T-helper 2 cell (primary cell): ENCODE data around the gene CCDC171.
"Not testable (repeated sequence)": the region's sequence is repeated elsewhere in the genome, so short reads cannot be mapped to it uniquely, and the experiment has no call there.

ENCODE experiments used
- DNase-seq, 5 experiments: peaks; one replicate each; pipeline versions ENCODE4 v3.0.0 to v3.0.0-alpha.2; 2012 to 2022

Gene CCDC171

DNA sequence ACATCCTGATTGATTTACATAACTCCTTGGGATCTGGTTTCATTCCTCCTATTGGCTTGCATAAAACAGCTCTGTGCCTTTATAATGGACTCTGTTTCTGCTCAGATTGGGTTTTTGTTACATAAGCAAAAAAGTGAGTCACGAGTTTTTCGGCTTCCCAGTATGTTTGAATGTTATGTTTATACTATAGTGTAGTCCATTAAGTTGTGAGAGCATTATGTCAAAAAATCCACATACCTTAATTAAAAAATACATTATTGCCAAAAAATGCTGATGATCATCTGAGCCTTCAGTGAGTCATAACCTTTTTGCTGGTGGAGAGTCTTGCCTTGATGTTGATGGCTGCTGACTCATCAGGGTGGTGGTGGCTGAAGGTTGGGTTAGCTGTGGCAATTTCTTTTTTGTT lies 144.6 kb downstream of the CCDC171 start:
- DNase-seq = peak in 1 of 5 experiments; percentile 26

GRCh38 chr9:15699876-15700559 lies 147.2 kb downstream of the CCDC171 start:
- not testable (repeated sequence) for DNase-seq

- no peak for DNase-seq
Measured at GRCh38 chr9:15707000-15707399, 154.2 kb downstream of the CCDC171 start.

DNA sequence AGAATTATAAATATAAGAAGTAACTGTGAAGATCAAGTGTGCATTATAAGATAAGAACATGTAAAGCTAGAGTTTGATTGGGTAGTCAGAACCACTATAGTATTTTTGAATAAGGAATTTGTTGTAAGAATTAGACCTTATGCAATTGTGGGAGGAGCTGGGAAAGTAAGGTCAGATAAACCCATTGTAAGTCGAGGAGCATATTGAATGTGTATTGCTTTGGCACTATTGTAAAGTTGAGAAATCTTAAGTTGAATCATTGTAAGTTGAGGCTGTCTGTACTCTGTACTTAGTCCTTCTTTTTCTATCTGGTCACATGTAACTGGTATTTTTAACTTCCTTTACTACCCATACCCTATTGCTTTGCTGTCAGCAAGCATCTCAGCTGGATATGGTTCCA lies 158.7 kb downstream of the CCDC171 start:
- DNase-seq = no peak

- no peak for DNase-seq
Measured at GRCh38 chr9:15711931-15712330, 159.1 kb downstream of the CCDC171 start.

- DNase-seq = no peak
Measured at GRCh38 chr9:15714746-15715145, 161.9 kb downstream of the CCDC171 start.

DNA sequence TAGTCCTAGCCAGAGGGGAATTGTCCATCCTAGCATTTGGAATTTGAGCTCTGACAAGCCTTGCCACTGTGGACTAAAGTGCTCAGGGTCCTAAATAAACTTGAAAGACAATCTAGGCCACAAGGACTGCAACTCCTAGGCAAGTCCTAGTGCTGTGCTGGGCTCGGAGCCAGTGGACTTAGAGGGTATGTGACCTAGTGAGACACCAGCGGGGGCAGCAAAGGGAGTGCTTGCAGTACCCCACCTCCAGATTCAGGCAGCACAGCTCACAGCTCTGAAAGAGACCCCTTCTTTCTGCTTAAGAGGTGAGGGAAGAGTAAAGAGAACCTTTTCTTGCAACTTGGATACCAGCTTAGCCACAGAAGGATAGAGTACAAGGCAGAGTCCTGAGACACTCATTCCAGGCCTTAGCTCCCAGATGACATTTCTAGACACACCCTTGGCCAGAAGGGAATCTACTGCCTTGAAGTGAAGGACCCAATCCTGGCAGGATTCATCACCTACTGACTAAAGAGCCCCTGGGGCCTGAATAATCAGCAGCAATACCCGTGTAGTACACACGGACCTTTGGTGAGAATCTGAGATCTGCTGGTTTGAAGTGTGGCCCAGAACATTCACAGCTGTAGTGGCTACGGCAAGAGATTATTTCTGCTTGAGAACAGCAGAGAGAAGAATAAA lies 164.6 kb downstream of the CCDC171 start:
- DNase-seq = no peak

- DNase-seq = peak in 1 of 5 experiments; percentile 39
Measured at GRCh38 chr9:15718423-15718822, 165.6 kb downstream of the CCDC171 start.

DNA sequence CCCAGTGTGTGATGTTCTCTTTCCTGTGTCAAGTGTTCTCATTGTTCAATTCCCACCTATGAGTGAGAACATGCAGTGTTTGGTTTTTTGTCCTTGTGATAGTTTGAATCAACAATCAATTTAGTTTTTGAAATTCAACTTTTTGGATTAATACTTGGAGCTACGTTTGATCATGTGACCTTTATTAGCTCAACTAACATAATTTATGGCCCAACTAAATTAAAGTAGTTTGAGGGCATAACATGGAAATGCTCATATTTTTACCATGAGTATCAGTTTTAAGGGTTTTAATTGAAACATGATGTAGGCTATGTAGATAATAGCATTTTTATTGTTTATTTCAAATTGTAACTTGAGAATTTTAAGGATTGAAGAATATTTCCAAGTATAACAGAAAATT lies 168.0 kb downstream of the CCDC171 start:
- no peak for DNase-seq

- no peak for DNase-seq
Measured at GRCh38 chr9:15722888-15723287, 170.0 kb downstream of the CCDC171 start.

- no peak for DNase-seq
Measured at GRCh38 chr9:15724016-15724415, 171.2 kb downstream of the CCDC171 start.

DNA sequence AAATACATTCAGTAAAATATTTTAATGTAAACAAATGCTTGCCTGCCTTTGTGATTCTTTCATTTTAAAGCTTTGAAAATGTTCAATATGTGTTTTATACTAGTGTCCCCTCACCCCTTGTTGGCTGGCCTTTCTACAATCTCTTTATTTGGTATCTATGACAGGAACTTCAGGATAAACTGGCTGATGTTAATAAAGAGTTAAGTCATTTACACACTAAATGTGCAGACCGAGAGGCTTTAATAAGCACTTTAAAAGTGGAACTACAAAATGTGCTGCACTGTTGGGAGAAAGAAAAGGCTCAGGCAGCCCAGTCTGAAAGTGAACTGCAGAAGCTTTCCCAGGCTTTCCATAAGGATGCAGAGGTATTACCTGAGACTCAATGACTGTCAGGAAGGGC lies 171.8 kb downstream of the CCDC171 start:
- no peak for DNase-seq

GRCh38 chr9:15725953-15726352 lies 173.1 kb downstream of the CCDC171 start:
- DNase-seq = no peak

DNA sequence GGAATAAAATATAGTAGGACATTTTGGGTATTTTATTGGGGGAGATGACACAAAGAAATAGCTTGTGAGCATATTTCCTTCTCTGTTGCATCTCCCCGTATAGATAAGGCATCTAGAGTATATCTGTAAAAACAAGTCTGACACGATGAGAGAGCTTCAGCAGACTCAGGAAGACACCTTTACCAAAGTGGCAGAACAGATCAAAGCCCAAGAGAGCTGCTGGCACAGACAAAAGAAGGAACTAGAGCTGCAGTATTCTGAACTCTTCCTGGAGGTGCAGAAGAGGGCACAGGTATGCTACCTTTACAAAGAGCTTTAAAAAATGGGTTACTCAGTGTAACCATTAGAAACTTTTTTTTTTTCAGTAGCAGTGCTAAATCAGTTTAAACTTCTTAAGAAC lies 176.7 kb downstream of the CCDC171 start:
- no peak for DNase-seq

GRCh38 chr9:15735083-15735857 lies 182.4 kb downstream of the CCDC171 start:
- DNase-seq = no peak

GRCh38 chr9:15736569-15736968 lies 183.7 kb downstream of the CCDC171 start:
- no peak for DNase-seq

- DNase-seq = no peak
Measured at GRCh38 chr9:15738011-15738410, 185.2 kb downstream of the CCDC171 start.

- no peak for DNase-seq
Measured at GRCh38 chr9:15741015-15741414, 188.2 kb downstream of the CCDC171 start.

DNA sequence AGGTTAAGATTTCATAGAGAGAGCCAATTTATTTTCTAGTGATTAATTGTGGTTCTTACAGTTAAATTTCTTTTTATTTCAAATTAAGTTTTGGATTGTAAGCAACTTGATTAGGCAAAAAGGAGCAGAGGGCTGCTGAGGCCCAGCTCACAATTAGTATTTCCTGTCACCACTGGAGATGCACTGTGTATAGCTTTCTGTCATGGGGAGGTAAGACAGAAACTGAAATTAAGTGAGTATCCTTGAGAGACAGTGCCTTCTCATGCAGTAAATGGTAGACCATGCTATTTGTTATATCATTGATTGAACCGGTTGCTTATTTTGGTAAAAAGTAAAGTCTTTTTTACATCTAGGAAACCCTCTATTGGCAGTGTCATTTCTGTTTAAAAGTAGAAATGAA lies 190.7 kb downstream of the CCDC171 start:
- peak in 1 of 5 experiments; percentile 2 for DNase-seq

DNA sequence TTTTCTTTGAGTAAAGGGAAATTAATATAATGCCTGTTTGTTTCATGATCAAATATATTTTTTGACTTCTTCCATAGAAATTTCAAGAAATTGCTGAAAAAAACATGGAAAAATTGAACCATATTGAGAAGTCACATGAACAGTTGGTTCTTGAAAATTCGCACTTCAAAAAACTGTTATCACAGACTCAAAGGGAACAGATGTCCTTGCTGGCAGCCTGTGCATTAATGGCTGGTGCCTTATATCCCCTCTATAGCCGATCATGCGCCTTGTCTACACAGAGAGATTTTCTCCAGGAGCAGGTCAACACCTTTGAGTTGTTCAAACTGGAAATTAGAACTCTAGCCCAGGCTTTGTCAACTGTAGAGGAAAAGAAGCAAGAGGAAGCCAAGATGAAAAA lies 191.4 kb downstream of the CCDC171 start:
- no peak for DNase-seq

DNA sequence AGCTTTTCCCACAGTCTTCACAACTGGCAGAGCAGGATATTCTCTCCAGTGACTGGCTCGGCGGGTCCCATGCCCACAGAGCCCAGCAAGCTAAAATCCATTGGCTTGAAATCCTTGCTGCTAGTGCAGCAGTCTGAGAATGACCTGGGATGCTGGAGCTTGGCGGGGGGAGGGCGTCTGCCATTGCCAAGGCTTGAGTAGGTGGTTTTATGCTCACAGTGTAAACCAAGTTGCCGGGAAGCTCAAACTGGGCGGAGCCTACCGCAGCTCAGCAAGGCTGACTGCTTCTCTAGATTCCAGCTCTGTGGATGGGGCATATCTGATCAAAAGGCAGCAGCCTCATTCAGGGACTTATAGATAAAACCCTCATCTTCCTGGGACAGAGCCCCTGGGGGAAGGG lies 194.1 kb downstream of the CCDC171 start:
- DNase-seq = no peak

DNA sequence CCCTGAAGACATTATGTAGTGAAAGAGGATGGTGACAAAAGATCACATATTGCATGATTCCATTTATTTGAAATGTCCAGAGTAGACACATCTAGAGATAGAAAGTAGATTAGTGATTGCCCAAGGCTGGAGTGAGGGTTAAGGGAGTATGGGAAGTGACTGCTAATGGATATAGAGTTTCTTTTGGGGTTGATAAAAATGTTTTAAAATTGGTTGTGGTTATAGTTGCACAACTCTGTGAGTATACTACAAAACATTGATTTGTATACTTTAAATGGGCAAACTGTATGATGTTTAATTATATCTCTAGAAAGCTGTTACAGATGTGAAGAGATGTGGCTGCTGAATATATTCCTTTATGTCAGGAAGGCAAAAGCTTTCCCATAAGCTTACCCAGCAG lies 202.8 kb downstream of the CCDC171 start:
- DNase-seq = no peak

GRCh38 chr9:15761551-15761950 lies 208.7 kb downstream of the CCDC171 start:
- DNase-seq = no peak

GRCh38 chr9:15763371-15763770 lies 210.5 kb downstream of the CCDC171 start:
- DNase-seq = peak in 1 of 5 experiments; percentile 1
